ENCODE results near the gene MVD. TPM values are rescaled to one million over a fixed set of nuclear protein-coding genes. Genes with fewer than 3 reads are reported as not detected.

MVD gene
- total RNA-seq, 1 donor from 2014 or later, result 102 TPM

DNA sequence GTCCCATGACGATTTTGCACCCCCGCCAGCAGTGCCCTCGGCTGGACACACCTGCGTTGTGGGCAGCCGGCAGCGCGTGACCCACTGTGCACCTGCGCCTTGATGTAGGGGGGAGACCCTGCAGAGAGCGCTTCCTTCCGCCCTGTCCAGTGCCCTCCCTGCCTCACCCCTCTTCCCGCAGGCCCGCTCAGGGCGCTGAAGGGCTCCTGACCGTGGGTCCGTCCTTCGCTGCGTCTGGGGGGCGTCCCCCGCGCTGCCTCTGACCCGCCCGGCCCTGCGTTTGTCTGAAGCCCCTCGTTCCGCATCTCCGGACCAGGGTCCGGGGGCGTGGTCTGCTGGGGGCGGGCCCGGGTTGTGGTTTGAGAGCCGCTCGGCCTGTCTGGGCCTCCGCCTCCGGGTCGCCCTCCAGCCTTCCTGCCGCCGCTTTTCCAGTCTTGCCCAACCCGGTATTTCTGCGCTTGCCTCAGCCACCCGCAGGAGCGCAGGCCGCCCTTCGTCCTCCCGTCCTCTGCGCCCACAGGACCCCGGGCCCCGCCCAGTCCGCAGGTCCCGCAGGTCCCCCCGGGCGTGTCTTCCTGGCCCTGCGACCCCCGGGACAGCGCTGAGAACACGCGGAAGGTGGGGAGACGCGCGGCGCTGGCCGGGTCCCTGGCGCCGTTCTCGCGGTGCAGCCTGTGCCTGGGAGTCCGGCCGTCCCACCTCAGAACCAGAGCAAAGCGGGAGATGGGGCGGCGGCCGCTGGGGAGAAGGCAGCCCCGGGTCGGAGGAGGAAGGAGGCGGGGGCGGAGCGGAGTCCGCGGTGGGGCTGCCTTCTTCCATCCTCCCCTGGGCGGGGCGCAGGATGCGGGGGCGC lies 28.5 kb downstream of the MVD start:
- Histone ChIP-seq H3K4me3 (ENCODE audit: low read depth, low read length) (peak overlapping the region; percentile 38), H3K27me3 (ENCODE audit: control insufficient read depth, insufficient read depth, low read length) (peaks cover 16% of the 10 kb centered on the region), H3K36me3 (ENCODE audit: control insufficient read depth, insufficient read depth, low read length) (peaks cover 1% of the 10 kb centered on the region)
- TF ChIP-seq, protein P1, sequence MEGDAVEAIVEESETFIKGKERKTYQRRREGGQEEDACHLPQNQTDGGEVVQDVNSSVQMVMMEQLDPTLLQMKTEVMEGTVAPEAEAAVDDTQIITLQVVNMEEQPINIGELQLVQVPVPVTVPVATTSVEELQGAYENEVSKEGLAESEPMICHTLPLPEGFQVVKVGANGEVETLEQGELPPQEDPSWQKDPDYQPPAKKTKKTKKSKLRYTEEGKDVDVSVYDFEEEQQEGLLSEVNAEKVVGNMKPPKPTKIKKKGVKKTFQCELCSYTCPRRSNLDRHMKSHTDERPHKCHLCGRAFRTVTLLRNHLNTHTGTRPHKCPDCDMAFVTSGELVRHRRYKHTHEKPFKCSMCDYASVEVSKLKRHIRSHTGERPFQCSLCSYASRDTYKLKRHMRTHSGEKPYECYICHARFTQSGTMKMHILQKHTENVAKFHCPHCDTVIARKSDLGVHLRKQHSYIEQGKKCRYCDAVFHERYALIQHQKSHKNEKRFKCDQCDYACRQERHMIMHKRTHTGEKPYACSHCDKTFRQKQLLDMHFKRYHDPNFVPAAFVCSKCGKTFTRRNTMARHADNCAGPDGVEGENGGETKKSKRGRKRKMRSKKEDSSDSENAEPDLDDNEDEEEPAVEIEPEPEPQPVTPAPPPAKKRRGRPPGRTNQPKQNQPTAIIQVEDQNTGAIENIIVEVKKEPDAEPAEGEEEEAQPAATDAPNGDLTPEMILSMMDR (IDR thresholded peaks at IDR 0.05; ENCODE audit: insufficient read depth, low read length, poor library complexity, severe bottlenecking), result no peak
- DNase-seq (ENCODE audit: low read depth), result no peak

DNA sequence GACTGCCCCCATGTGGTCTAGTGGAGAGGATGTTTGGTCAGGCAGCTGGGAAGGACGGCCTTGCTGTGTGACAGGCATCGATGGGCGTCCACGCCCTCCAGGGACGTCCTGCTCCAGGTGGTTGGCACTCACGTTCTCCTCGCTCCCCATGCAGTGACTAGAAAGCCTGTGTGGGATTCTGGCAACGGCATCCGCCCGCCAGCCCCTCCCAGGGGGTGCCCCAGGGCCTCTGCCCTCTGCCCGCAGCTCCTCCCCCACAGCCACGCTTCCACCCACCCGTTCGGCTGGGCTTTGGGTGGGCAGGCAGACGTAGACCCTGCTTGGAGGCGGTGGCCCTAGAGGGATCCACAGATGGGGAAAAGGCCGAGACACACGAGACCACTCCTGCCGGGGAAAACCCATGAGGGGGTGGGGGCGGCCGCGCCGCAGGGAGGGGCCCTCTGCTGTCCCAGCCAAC lies 29.2 kb downstream of the MVD start:
- H3K36me3 ChIP-seq (ENCODE audit: control insufficient read depth, insufficient read depth, low read length), result peaks cover 1% of the 10 kb centered on the region
- DNase-seq (ENCODE audit: low read depth), result peak; percentile 51
- H3K4me3 ChIP-seq (ENCODE audit: low read depth, low read length), result peak overlapping the region; percentile 38
- peaks cover 10% of the 10 kb centered on the region for H3K27me3 ChIP-seq (ENCODE audit: control insufficient read depth, insufficient read depth, low read length)
- TF ChIP-seq, protein P1 (IDR thresholded peaks at IDR 0.05; ENCODE audit: insufficient read depth, low read length, poor library complexity, severe bottlenecking), result peak; percentile 70

DNA sequence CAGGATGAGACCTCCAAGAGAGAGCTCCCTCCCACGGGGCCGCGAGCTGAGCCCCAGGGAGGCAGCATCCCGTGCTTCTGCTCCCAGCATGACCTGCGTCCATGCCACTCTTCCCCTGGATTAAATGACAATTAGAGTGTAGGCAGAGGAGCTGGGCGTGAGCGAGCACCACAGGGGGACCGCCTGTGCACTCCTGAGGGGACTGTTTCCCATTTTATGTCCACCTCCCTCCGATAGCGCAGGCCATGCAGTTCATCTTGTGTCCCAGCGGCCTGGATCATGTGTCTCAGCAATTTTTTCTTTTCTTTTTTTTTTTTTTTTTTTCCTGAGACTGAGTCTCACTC lies 30.3 kb downstream of the MVD start:
- no peak overlapping the region for H3K4me3 ChIP-seq (ENCODE audit: low read depth, low read length)
- DNase-seq (ENCODE audit: low read depth), result no peak
- H3K36me3 ChIP-seq (ENCODE audit: control insufficient read depth, insufficient read depth, low read length), result peaks cover 1% of the 10 kb centered on the region

GRCh38 chr16:88631920-88632586 lies 30.8 kb downstream of the MVD start:
- no peak overlapping the region for H3K4me3 ChIP-seq (ENCODE audit: low read depth, low read length)
- TF ChIP-seq, protein P1 (IDR thresholded peaks at IDR 0.05; ENCODE audit: insufficient read depth, low read length, poor library complexity, severe bottlenecking), result no peak

More for the DNA sequence above, 30.3 kb downstream of the MVD start:
- TF ChIP-seq, protein P1 (IDR thresholded peaks at IDR 0.05; ENCODE audit: insufficient read depth, low read length, poor library complexity, severe bottlenecking), result no peak
- H3K27me3 ChIP-seq (ENCODE audit: control insufficient read depth, insufficient read depth, low read length), result no peaks in the 10 kb centered on the region

DNA sequence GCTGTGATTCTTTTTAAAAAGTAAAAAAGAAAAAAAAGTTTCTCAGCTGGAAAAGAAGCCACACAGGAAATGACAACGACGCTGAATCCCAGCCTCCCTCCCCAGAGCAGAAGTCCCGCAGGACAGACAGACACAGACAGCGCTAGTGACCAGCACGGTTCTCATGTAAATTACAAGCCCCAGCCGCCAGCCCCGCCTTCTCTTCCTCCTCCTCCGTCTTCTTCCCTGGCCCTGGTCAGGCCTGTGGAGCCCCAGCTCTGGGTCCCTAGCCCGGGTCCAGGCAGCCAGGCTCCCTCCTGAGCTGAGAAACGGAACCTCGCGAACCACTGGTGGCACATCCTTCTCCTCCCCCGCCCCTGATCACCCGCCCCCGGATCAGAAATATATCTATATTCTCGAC lies 31.5 kb downstream of the MVD start:
- Histone ChIP-seq H3K4me3 (ENCODE audit: low read depth, low read length) (no peak overlapping the region), H3K27me3 (ENCODE audit: control insufficient read depth, insufficient read depth, low read length) (no peaks in the 10 kb centered on the region), H3K36me3 (ENCODE audit: control insufficient read depth, insufficient read depth, low read length) (peaks cover 1% of the 10 kb centered on the region)
- no peak for DNase-seq (ENCODE audit: low read depth)
- TF ChIP-seq, protein P1 (IDR thresholded peaks at IDR 0.05; ENCODE audit: insufficient read depth, low read length, poor library complexity, severe bottlenecking), result no peak

More at GRCh38 chr16:88631920-88632586, 30.8 kb downstream of the MVD start:
- H3K27me3 ChIP-seq (ENCODE audit: control insufficient read depth, insufficient read depth, low read length), result no peaks in the 10 kb centered on the region
- DNase-seq (ENCODE audit: low read depth), result no peak
- peaks cover 1% of the 10 kb centered on the region for H3K36me3 ChIP-seq (ENCODE audit: control insufficient read depth, insufficient read depth, low read length)
